ENCODE data around the gene DNAJC22. TPM values are rescaled to one million over a fixed set of nuclear protein-coding genes. Genes with fewer than 3 reads are reported as not detected.
"Not testable (repeated sequence)": the region's sequence is repeated elsewhere in the genome, so short reads cannot be mapped to it uniquely, and the experiment has no call there.

The DNAJC22 gene
- total RNA-seq, 1 donor from 2014 or later, result 0.08 TPM

GRCh38 chr12:49332891-49333371 lies 13.8 kb upstream of the DNAJC22 start:
- no peak for TF ChIP-seq CTCF (IDR thresholded peaks at IDR 0.05; ENCODE audit: borderline replicate concordance)
- Histone ChIP-seq H3K4me3 (peak overlapping the region; percentile 13), H3K27ac (replicated peaks) (no peak overlapping the region), H3K27me3 (ENCODE audit: low read depth) (peaks cover 85% of the 10 kb centered on the region), H3K4me1 (peaks cover 20% of the 10 kb centered on the region), H3K36me3 (no peaks in the 10 kb centered on the region), H3K9me3 (replicated peaks) (no peaks in the 10 kb centered on the region)
- intact Hi-C loops (cut with micrococcal nuclease), result no loop called here
- DNase-seq, result no peak

- intact Hi-C loops (cut with micrococcal nuclease); H3K36me3 ChIP-seq; H3K9me3 ChIP-seq (replicated peaks); H3K27ac ChIP-seq (replicated peaks); DNase-seq; H3K4me3 ChIP-seq: not testable (repeated sequence)
- Histone ChIP-seq H3K4me1 (peaks cover 20% of the 10 kb centered on the region), H3K27me3 (ENCODE audit: low read depth) (peaks cover 94% of the 10 kb centered on the region)
These were observed 12.9 kb upstream of the DNAJC22 start for GRCh38 chr12:49333778-49334177.

GRCh38 chr12:49334226-49334625 lies 12.5 kb upstream of the DNAJC22 start:
- no peaks in the 10 kb centered on the region for H3K36me3 ChIP-seq
- H3K27ac ChIP-seq (replicated peaks), result no peak overlapping the region
- peaks cover 20% of the 10 kb centered on the region for H3K4me1 ChIP-seq
- H3K4me3 ChIP-seq, result no peak overlapping the region
- TF ChIP-seq CTCF (IDR thresholded peaks at IDR 0.05; ENCODE audit: borderline replicate concordance), result no peak
- intact Hi-C loops (cut with micrococcal nuclease), result no loop called here
- peaks cover 98% of the 10 kb centered on the region for H3K27me3 ChIP-seq (ENCODE audit: low read depth)
- no peak for DNase-seq
- no peaks in the 10 kb centered on the region for H3K9me3 ChIP-seq (replicated peaks)

GRCh38 chr12:49334681-49335080 lies 12.0 kb upstream of the DNAJC22 start:
- intact Hi-C loops (cut with micrococcal nuclease), result no loop called here
- Histone ChIP-seq H3K9me3 (replicated peaks) (no peaks in the 10 kb centered on the region), H3K4me1 (peaks cover 20% of the 10 kb centered on the region), H3K4me3 (no peak overlapping the region), H3K27me3 (ENCODE audit: low read depth) (peaks cover 99% of the 10 kb centered on the region), H3K36me3 (no peaks in the 10 kb centered on the region), H3K27ac (replicated peaks) (no peak overlapping the region)
- DNase-seq, result no peak
- TF ChIP-seq CTCF (IDR thresholded peaks at IDR 0.05; ENCODE audit: borderline replicate concordance), result no peak

- no peaks in the 10 kb centered on the region for H3K36me3 ChIP-seq
- no peak overlapping the region for H3K4me3 ChIP-seq
- no peak for DNase-seq
- peaks cover 20% of the 10 kb centered on the region for H3K4me1 ChIP-seq
- H3K27ac ChIP-seq (replicated peaks), result no peak overlapping the region
- peaks cover 99% of the 10 kb centered on the region for H3K27me3 ChIP-seq (ENCODE audit: low read depth)
- H3K9me3 ChIP-seq (replicated peaks), result no peaks in the 10 kb centered on the region
- TF ChIP-seq CTCF (IDR thresholded peaks at IDR 0.05; ENCODE audit: borderline replicate concordance), result no peak
- intact Hi-C loops (cut with micrococcal nuclease), result no loop called here
These were observed 11.4 kb upstream of the DNAJC22 start for GRCh38 chr12:49335118-49335954.

GRCh38 chr12:49335955-49336644 lies 10.6 kb upstream of the DNAJC22 start:
- Histone ChIP-seq H3K4me3 (peak overlapping the region; percentile 61), H3K36me3 (no peaks in the 10 kb centered on the region), H3K27ac (replicated peaks) (no peak overlapping the region), H3K9me3 (replicated peaks) (no peaks in the 10 kb centered on the region), H3K27me3 (ENCODE audit: low read depth) (peaks cover 99% of the 10 kb centered on the region), H3K4me1 (peaks cover 20% of the 10 kb centered on the region)
- intact Hi-C loops (cut with micrococcal nuclease), result no loop called here
- no peak for DNase-seq
- TF ChIP-seq CTCF (IDR thresholded peaks at IDR 0.05; ENCODE audit: borderline replicate concordance), result no peak

Data from left ventricle myocardium inferior (tissue), 1 donor.